OCI-LY3 (cell line): ENCODE measurements around the gene TUBA4B.

Experiments
- CTCF ChIP-seq: fragments of 200-600, 300-600 bp; sonication (generic); IDR thresholded peaks from 2 replicates; pipeline ENCODE4 v1.5.1; 2014; ENCODE audit warnings: antibody characterized with exemption, low read length, low read depth
- EZH2phosphoT487 ChIP-seq: fragments of 200-600 bp; shearing (Covaris generic); IDR thresholded peaks from 2 replicates; pipeline ENCODE4 v1.6.1; 2018; ENCODE audit warnings: antibody characterized with exemption, mixed run types, low read depth

GRCh38 chr2:219246559-219246958 lies 6.5 kb upstream of the TUBA4B start:
- TF ChIP-seq CTCF (no peak), EZH2phosphoT487 (no peak)
